22Rv1 (cell line): ENCODE data around the gene CDK5R2.

Source experiments
- ZFX ChIP-seq: fragments of 450-650 bp; IDR thresholded peaks from 2 replicates; pipeline ENCODE4 v1.6.1; 2017; ENCODE audit warnings: antibody characterized with exemption, borderline replicate concordance
- TF ChIP-seq, protein P1 (sequence below): fragments of 450-650 bp; IDR thresholded peaks from 2 replicates; pipeline ENCODE4 v1.5.1; 2017; ENCODE audit warnings: mild to moderate bottlenecking

DNA sequence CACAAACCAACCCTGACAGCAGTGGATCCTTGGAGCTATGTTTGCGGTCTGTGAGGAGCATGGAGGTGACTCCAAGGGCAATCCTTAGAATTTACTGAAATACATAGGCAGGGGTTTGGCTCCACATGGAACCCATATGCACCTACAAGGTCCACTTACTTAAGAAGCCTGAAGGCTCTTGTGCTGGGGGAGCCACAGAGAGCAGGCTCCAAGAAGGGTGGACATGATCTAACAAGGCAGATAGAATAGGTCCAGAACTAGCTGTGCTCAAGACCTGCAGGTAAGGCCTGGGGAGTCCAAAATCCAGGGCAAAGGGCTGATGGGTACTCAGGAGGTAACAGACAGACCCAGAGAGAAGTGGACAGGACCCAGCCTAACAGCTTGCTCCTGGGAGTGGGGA is 1.2 kb upstream of the CDK5R2 start:
- TF ChIP-seq, protein P1, sequence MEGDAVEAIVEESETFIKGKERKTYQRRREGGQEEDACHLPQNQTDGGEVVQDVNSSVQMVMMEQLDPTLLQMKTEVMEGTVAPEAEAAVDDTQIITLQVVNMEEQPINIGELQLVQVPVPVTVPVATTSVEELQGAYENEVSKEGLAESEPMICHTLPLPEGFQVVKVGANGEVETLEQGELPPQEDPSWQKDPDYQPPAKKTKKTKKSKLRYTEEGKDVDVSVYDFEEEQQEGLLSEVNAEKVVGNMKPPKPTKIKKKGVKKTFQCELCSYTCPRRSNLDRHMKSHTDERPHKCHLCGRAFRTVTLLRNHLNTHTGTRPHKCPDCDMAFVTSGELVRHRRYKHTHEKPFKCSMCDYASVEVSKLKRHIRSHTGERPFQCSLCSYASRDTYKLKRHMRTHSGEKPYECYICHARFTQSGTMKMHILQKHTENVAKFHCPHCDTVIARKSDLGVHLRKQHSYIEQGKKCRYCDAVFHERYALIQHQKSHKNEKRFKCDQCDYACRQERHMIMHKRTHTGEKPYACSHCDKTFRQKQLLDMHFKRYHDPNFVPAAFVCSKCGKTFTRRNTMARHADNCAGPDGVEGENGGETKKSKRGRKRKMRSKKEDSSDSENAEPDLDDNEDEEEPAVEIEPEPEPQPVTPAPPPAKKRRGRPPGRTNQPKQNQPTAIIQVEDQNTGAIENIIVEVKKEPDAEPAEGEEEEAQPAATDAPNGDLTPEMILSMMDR, result no peak
- no peak for TF ChIP-seq ZFX
